ENCODE results near the gene ZNF267. TPM values are rescaled to one million over a fixed set of nuclear protein-coding genes. Genes with fewer than 3 reads are reported as not detected.
A peak's percentile ranks its signal among the peaks of the same experiment; 100 is the strongest.

ZNF267 gene
- total RNA-seq, 1 experiment from 2014 or later: 25.5 TPM

DNA sequence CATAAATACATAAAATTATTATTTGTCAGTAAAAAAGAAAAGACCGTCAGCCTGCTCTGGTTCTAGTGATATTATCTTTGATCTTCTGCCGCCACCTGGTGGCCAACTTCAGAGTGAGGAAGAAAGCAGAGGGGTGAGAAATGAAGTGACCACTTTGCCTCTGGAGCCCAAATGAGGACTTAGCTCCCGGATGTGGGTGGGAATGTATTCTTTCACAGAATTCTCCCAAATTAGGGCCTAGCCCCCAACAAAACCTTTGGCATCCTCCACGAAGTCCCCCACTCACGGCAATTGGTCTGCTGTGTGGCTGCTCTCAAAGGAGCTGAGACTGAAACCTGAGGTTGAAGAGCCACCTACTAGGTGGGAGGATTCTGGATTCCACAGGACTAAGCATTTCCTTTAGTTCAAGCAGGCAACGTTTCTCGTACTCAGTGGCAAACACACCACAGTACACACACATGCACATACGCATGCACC, 4.9 kb upstream of the ZNF267 start:
- no peak overlapping the region for H3K27ac Mint-ChIP-seq (ENCODE audit: unreplicated experiment)
- Histone ChIP-seq H3K4me3 (ENCODE audit: low read depth, low read length) (no peak overlapping the region), H3K9me3 (no peaks in the 10 kb centered on the region), H3K27me3 (replicated peaks; ENCODE audit: control insufficient read depth, insufficient read depth, low read length) (no peaks in the 10 kb centered on the region), H3K36me3 (ENCODE audit: control insufficient read depth, insufficient read depth, low read length) (no peaks in the 10 kb centered on the region), H3K4me1 (0 out of 2 replicates have a peak, but pooled peaks cover 3% of the 10 kb centered on the region)
- BruUV-seq (replicated peaks): no TSS peak
- no peaks in the 10 kb centered on the region for H3K4me1 Mint-ChIP-seq (ENCODE audit: low read depth, unreplicated experiment)
- TF ChIP-seq, protein P1, sequence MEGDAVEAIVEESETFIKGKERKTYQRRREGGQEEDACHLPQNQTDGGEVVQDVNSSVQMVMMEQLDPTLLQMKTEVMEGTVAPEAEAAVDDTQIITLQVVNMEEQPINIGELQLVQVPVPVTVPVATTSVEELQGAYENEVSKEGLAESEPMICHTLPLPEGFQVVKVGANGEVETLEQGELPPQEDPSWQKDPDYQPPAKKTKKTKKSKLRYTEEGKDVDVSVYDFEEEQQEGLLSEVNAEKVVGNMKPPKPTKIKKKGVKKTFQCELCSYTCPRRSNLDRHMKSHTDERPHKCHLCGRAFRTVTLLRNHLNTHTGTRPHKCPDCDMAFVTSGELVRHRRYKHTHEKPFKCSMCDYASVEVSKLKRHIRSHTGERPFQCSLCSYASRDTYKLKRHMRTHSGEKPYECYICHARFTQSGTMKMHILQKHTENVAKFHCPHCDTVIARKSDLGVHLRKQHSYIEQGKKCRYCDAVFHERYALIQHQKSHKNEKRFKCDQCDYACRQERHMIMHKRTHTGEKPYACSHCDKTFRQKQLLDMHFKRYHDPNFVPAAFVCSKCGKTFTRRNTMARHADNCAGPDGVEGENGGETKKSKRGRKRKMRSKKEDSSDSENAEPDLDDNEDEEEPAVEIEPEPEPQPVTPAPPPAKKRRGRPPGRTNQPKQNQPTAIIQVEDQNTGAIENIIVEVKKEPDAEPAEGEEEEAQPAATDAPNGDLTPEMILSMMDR (IDR thresholded peaks at IDR 0.05; ENCODE audit: insufficient read depth in 1 of 2, low read depth in 1 of 2, low read length in 1 of 2, severe bottlenecking in 1 of 2, unreplicated experiment in 1 of 2): peak; percentile 66 to 72
- H3K36me3 Mint-ChIP-seq (ENCODE audit: insufficient read depth, unreplicated experiment): peaks cover 8% of the 10 kb centered on the region
- peak; percentile 68 to 75 for DNase-seq
- H3K9me3 Mint-ChIP-seq (ENCODE audit: unreplicated experiment): no peaks in the 10 kb centered on the region
- H3K4me3 Mint-ChIP-seq (ENCODE audit: unreplicated experiment): no peak overlapping the region
- POLR2A ChIA-PET: no interaction called here
- intact Hi-C loops (cut with micrococcal nuclease; ENCODE audit: unreplicated experiment): loop anchor here (1.0 kb wide), 1 partner anchor 9 kb away; no protein-coding TSS in a partner anchor
- CTCF ChIA-PET: interaction anchor here (0.8 to 1.0 kb wide), 2 partner anchors 9 kb away, joined by 3 read pairs; no protein-coding TSS in a partner anchor
- H3K27me3 Mint-ChIP-seq (ENCODE audit: insufficient read depth, unreplicated experiment): peaks cover 8% of the 10 kb centered on the region

DNA sequence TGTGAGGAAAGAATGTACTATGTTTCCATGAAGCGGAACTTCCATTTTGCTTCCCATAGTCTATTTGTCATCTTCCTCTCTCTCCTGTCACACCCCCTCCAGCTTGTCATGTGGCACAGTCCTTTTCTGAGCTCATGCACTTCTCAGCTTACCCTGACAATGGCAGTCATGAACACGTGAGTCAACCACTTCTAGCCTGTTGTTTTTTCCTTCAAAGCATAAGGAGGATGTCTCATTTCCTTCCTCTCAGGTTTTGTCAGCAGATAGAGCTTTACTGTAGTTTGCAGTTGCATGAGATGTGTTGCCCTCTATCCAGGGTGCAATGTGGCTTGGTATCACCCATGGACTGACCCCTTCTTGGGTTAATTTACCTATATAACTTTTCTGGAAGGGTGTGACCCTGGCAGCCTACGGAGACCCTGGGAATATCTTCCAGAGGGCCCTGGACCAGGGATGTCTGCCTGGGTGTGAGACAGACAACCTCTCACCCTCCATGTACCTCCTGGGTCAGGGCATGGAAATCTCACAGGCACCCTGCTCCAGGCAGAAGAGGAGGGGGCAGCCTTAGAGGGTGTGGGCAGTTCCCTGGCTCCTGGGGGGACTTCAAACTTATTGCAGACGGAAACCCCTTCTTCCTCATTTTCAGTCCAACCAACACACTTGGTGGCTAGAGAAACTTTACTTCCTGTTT, 4.0 kb upstream of the ZNF267 start:
- no TSS peak for BruUV-seq (replicated peaks)
- Histone ChIP-seq H3K9me3 (no peaks in the 10 kb centered on the region), H3K27me3 (replicated peaks; ENCODE audit: control insufficient read depth, insufficient read depth, low read length) (no peaks in the 10 kb centered on the region), H3K4me3 (ENCODE audit: low read depth, low read length) (no peak overlapping the region), H3K4me1 (peaks cover 3% of the 10 kb centered on the region; the same call in 1 of the 2 replicates), H3K36me3 (ENCODE audit: control insufficient read depth, insufficient read depth, low read length) (no peaks in the 10 kb centered on the region)
- ChIA-PET POLR2A (no interaction called here), CTCF (no interaction called here)
- peaks cover 6% of the 10 kb centered on the region for H3K27me3 Mint-ChIP-seq (ENCODE audit: insufficient read depth, unreplicated experiment)
- peaks cover 10% of the 10 kb centered on the region for H3K36me3 Mint-ChIP-seq (ENCODE audit: insufficient read depth, unreplicated experiment)
- H3K9me3 Mint-ChIP-seq (ENCODE audit: unreplicated experiment): no peaks in the 10 kb centered on the region
- H3K4me3 Mint-ChIP-seq (ENCODE audit: unreplicated experiment): no peak overlapping the region
- no peak overlapping the region for H3K27ac Mint-ChIP-seq (ENCODE audit: unreplicated experiment)
- intact Hi-C loops (cut with micrococcal nuclease; ENCODE audit: unreplicated experiment): loop anchor here (10.0 kb wide), 1 partner anchor 415 kb away; the partner anchor contains the start of gene ARMC5
- TF ChIP-seq, protein P1 (IDR thresholded peaks at IDR 0.05; ENCODE audit: insufficient read depth in 1 of 2, low read depth in 1 of 2, low read length in 1 of 2, severe bottlenecking in 1 of 2, unreplicated experiment in 1 of 2): no peak
- DNase-seq: no peak
- no peaks in the 10 kb centered on the region for H3K4me1 Mint-ChIP-seq (ENCODE audit: low read depth, unreplicated experiment)

DNA sequence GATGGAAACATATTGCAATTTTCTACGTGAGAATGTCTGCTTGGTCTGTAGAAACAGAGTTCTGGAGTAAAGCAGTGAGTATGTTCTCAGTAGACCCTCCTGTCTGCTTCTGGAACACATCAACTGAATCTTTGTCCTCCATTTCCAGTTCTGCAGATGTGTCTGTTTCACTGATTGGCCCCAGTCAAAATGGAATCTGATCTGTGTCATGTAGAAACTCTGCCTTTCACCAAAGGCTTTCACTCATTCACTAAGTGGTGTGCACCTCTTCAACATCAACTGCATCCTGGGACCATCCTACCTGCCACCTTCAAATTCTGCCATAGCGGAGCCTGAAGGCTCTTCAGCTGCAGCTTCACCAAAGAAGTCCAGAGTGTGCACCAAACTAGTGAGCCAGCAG, 2.8 kb upstream of the ZNF267 start:
- H3K4me1 ChIP-seq: peaks cover 3% of the 10 kb centered on the region; the same call in 1 of the 2 replicates
- BruUV-seq (replicated peaks): no TSS peak
- Mint-ChIP-seq H3K27ac (ENCODE audit: unreplicated experiment) (no peak overlapping the region), H3K27me3 (ENCODE audit: insufficient read depth, unreplicated experiment) (peaks cover 6% of the 10 kb centered on the region), H3K4me1 (ENCODE audit: low read depth, unreplicated experiment) (no peaks in the 10 kb centered on the region), H3K4me3 (ENCODE audit: unreplicated experiment) (no peak overlapping the region), H3K36me3 (ENCODE audit: insufficient read depth, unreplicated experiment) (peaks cover 10% of the 10 kb centered on the region), H3K9me3 (ENCODE audit: unreplicated experiment) (no peaks in the 10 kb centered on the region)
- no peaks in the 10 kb centered on the region for H3K27me3 ChIP-seq (replicated peaks; ENCODE audit: control insufficient read depth, insufficient read depth, low read length)
- intact Hi-C loops (cut with micrococcal nuclease; ENCODE audit: unreplicated experiment): loop anchor here (10.0 kb wide), 1 partner anchor 416 kb away; the partner anchor contains the start of gene ARMC5
- ChIA-PET POLR2A (no interaction called here), CTCF (no interaction called here)
- TF ChIP-seq, protein P1 (IDR thresholded peaks at IDR 0.05; ENCODE audit: insufficient read depth in 1 of 2, low read depth in 1 of 2, low read length in 1 of 2, severe bottlenecking in 1 of 2, unreplicated experiment in 1 of 2): no peak
- H3K4me3 ChIP-seq (ENCODE audit: low read depth, low read length): no peak overlapping the region
- no peaks in the 10 kb centered on the region for H3K36me3 ChIP-seq (ENCODE audit: control insufficient read depth, insufficient read depth, low read length)
- H3K9me3 ChIP-seq: no peaks in the 10 kb centered on the region
- DNase-seq: no peak
